Thyroid gland (tissue), 4 donors: ENCODE results near the gene B4GALT3.

ENCODE experiments used
- CTCF ChIP-seq, 6 experiments: fragments of 200-600 bp in 3 of 6; fragments of 450-650 bp in 3 of 6; sonication (generic) in 3 of 6; IDR thresholded peaks; one replicate each; pipeline ENCODE4 v1.5.1; 2016 to 2019; ENCODE audit warnings: antibody characterized with exemption in 6 of 6, mild to moderate bottlenecking in 2 of 6, inconsistent platforms in 1 of 6, moderate library complexity in 1 of 6
- POLR2A ChIP-seq, 2 donors: fragments of 450-650 bp; IDR thresholded peaks; one replicate each; pipeline ENCODE4 v1.6.1; 2017; ENCODE audit warnings: antibody characterized with exemption in 2 of 2, mild to moderate bottlenecking in 2 of 2, moderate library complexity in 1 of 2

GRCh38 chr1:161179698-161180097 is 2.4 kb upstream of the B4GALT3 start:
- TF ChIP-seq POLR2A (IDR thresholded peaks at IDR 0.05) = no peak
- TF ChIP-seq CTCF (IDR thresholded peaks at IDR 0.05) = no peak
